Liver (tissue), 9 donors: Measurements from ENCODE around the gene CFAP57. TPM values are rescaled to one million over a fixed set of nuclear protein-coding genes. Genes with fewer than 3 reads are reported as not detected.

Source experiments
- DNase-seq: peaks from one replicate; pipeline ENCODE4 v3.0.0-alpha.2; 2017; ENCODE audit warnings: low spot score
- H3K27ac ChIP-seq, 2 donors: one replicate each; pipeline ENCODE4 v1.7.0; 2013; ENCODE audit warnings: inconsistent platforms in 2 of 2, low read length in 2 of 2, control low read depth in 1 of 2, low read depth in 1 of 2, mild to moderate bottlenecking in 1 of 2
- H3K27me3 ChIP-seq, 4 donors: one replicate each; pipeline versions ENCODE4 v1.6.1 to v1.7.0; 2013; ENCODE audit warnings: low read length in 3 of 4, inconsistent platforms in 1 of 4, mild to moderate bottlenecking in 1 of 4, moderate library complexity in 1 of 4; ENCODE audit not compliant: control insufficient read depth in 4 of 4, insufficient read depth in 4 of 4
- H3K36me3 ChIP-seq, 4 donors: one replicate each; pipeline versions ENCODE4 v1.6.1 to v1.7.0; 2013; ENCODE audit warnings: low read length in 3 of 4, mild to moderate bottlenecking in 3 of 4, low read depth in 1 of 4, moderate library complexity in 1 of 4; ENCODE audit not compliant: control insufficient read depth in 4 of 4, insufficient read depth in 3 of 4
- H3K4me1 ChIP-seq, 4 donors: one replicate each; pipeline versions ENCODE4 v1.6.1 to v1.7.0; 2013; ENCODE audit warnings: low read length in 3 of 4, mild to moderate bottlenecking in 3 of 4, moderate library complexity in 1 of 4; ENCODE audit not compliant: control insufficient read depth in 4 of 4, insufficient read depth in 4 of 4
- H3K4me3 ChIP-seq, 3 donors: one replicate each; pipeline versions ENCODE4 v1.6.1 to v1.7.0; 2013; ENCODE audit warnings: low read length in 3 of 3, control low read depth in 1 of 3, low read depth in 1 of 3, mild to moderate bottlenecking in 1 of 3
- H3K9ac ChIP-seq, 2 donors: one replicate each; pipeline ENCODE4 v1.7.0; 2013; ENCODE audit warnings: low read length in 2 of 2, mild to moderate bottlenecking in 2 of 2, moderate library complexity in 2 of 2, control low read depth in 1 of 2, low read depth in 1 of 2
- H3K9me3 ChIP-seq, 4 donors: one replicate each; pipeline versions ENCODE4 v1.6.1 to v1.7.0; 2013; ENCODE audit warnings: low read length in 3 of 4; ENCODE audit not compliant: control insufficient read depth in 4 of 4
- EGR1 ChIP-seq, 2 donors: IDR thresholded peaks; 2 replicates each; pipeline ENCODE4 v1.6.1; 2016 to 2018; ENCODE audit warnings: antibody characterized with exemption in 2 of 2, low read depth in 2 of 2
- FOXA1 ChIP-seq: IDR thresholded peaks from 2 replicates; pipeline ENCODE4 v1.6.1; 2016; ENCODE audit warnings: antibody characterized with exemption
- FOXA2 ChIP-seq: IDR thresholded peaks from 2 replicates; pipeline ENCODE4 v1.6.1; 2016; ENCODE audit warnings: antibody characterized with exemption
- GABPA ChIP-seq, 2 donors: IDR thresholded peaks in 1 of 2; conservative IDR thresholded peaks in 1 of 2; 2 replicates each; pipeline ENCODE4 v1.6.1; 2016; ENCODE audit warnings: antibody characterized with exemption in 2 of 2, mild to moderate bottlenecking in 1 of 2, moderate library complexity in 1 of 2
- HNF4A ChIP-seq, 2 donors: conservative IDR thresholded peaks; 2 replicates each; pipeline ENCODE4 v1.6.1; 2016; ENCODE audit warnings: antibody characterized with exemption in 2 of 2, mild to moderate bottlenecking in 2 of 2
- HNF4G ChIP-seq: IDR thresholded peaks from 2 replicates; pipeline ENCODE4 v1.6.1; 2016; ENCODE audit warnings: antibody characterized with exemption
- JUND ChIP-seq, 2 donors: IDR thresholded peaks; 2 replicates each; pipeline ENCODE4 v1.6.1; 2016; ENCODE audit warnings: antibody characterized with exemption in 2 of 2
- NR2F2 ChIP-seq: IDR thresholded peaks from 2 replicates; pipeline ENCODE4 v1.6.1; 2016; ENCODE audit warnings: antibody characterized with exemption
- RAD21 ChIP-seq, 2 donors: IDR thresholded peaks; 2 replicates each; pipeline ENCODE4 v1.6.1; 2016; ENCODE audit warnings: antibody characterized with exemption in 2 of 2, mild to moderate bottlenecking in 2 of 2
- RXRA ChIP-seq, 2 donors: IDR thresholded peaks; 2 replicates each; pipeline ENCODE4 v1.6.1; 2017 to 2018; ENCODE audit warnings: antibody characterized with exemption in 2 of 2, mild to moderate bottlenecking in 1 of 2
- SP1 ChIP-seq: IDR thresholded peaks from 2 replicates; pipeline ENCODE4 v1.6.1; 2018; ENCODE audit warnings: antibody characterized with exemption, mild to moderate bottlenecking
- TAF1 ChIP-seq: conservative IDR thresholded peaks from 2 replicates; pipeline ENCODE4 v1.6.1; 2016; ENCODE audit warnings: antibody characterized with exemption, mild to moderate bottlenecking
- YY1 ChIP-seq: IDR thresholded peaks from 2 replicates; pipeline ENCODE4 v1.6.1; 2016; ENCODE audit warnings: antibody characterized with exemption, mild to moderate bottlenecking
- polyA plus RNA-seq, 2 donors: library from polyadenylated mRNA; stranded (reverse) in 1 of 2; unstranded in 1 of 2; fragments of 200-250 nt in 1 of 2; fragments of >200 nt in 1 of 2; fragmentation: Nextera tagmentation in 1 of 2; extraction: Ambion mirVana in 1 of 2; gene quantifications; one replicate each; pipeline versions ENCODE4 v1.2.1 to v1.2.3, GENCODE V29; 2013 to 2015
- total RNA-seq, 2 donors: library from RNA; depleted of rRNA; stranded (reverse); fragments of >200 nt; gene quantifications; one replicate each; pipeline ENCODE4 v1.2.3, GENCODE V29; 2014
- TF ChIP-seq, protein P1 (sequence below): fragments of 150-350 bp; IDR thresholded peaks from 2 replicates; pipeline ENCODE4 v1.5.1; 2017; ENCODE audit warnings: improper control_type of control experiment, low read depth, low read length; ENCODE audit not compliant: missing input control
- TF ChIP-seq, protein P2 (sequence below): IDR thresholded peaks from 2 replicates; pipeline ENCODE4 v1.6.1; 2016; ENCODE audit warnings: antibody characterized with exemption
- TF ChIP-seq, protein P3 (sequence below): IDR thresholded peaks from 2 replicates; pipeline ENCODE4 v1.6.1; 2016; ENCODE audit warnings: antibody characterized with exemption
- TF ChIP-seq, protein P4 (sequence below): IDR thresholded peaks from 2 replicates; pipeline ENCODE4 v1.6.1; 2016; ENCODE audit warnings: antibody characterized with exemption
- TF ChIP-seq, protein P5 (sequence below): IDR thresholded peaks from 2 replicates; pipeline ENCODE4 v1.6.1; 2016; ENCODE audit warnings: antibody characterized with exemption, mild to moderate bottlenecking
- donor health status: healthy.
- donor health status: healthy.
- donor health status: healthy.
- donor health status: healthy.
- donor health status: healthy.

CFAP57 gene
- total and polyA plus RNA-seq, 4 donors = under 0.01 to 14.5 (median 0.10) TPM

DNA sequence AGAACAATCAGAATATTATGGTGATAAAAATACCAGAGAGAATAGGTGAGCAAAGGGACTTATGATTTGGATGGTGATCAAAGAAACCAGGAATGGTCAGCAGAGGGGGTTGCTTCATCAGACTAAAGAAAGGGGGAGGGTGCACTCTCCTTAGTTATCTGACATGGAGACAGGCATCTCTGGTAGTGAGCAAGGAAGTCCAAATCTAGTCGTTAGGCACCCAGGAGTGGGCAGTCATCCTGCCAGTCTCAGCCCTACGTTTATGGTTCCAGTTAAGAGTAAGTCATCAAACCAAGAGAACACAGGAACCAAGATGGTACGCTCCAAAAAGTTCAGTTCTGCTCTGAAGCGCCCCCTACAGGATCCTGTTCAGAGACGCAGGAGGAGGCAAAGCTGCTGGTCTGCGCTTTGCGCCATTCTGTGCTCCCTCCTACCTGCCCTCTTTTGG, 28.7 kb upstream of the CFAP57 start (continued):
- TF ChIP-seq, protein P1, sequence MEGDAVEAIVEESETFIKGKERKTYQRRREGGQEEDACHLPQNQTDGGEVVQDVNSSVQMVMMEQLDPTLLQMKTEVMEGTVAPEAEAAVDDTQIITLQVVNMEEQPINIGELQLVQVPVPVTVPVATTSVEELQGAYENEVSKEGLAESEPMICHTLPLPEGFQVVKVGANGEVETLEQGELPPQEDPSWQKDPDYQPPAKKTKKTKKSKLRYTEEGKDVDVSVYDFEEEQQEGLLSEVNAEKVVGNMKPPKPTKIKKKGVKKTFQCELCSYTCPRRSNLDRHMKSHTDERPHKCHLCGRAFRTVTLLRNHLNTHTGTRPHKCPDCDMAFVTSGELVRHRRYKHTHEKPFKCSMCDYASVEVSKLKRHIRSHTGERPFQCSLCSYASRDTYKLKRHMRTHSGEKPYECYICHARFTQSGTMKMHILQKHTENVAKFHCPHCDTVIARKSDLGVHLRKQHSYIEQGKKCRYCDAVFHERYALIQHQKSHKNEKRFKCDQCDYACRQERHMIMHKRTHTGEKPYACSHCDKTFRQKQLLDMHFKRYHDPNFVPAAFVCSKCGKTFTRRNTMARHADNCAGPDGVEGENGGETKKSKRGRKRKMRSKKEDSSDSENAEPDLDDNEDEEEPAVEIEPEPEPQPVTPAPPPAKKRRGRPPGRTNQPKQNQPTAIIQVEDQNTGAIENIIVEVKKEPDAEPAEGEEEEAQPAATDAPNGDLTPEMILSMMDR = no peak

DNA sequence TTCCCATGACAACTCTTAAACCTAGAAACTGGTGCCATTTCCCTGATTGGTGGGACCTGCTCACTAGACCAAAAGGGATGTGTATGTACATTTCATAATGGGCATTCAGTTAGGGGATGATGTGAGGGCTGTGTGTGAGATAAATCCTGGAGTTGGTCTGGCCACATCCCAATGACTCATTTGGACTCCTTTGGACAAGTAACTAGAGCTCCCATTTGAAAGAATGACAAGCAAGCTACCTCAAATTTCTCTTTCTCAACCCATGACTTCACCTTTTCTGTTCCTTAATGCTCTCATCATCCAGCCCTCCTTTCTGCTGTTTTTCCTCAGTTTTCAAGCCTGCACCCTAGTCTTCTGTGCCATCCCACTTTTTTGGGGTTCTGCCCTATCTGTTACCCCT, 27.9 kb upstream of the CFAP57 start:
- Histone ChIP-seq H3K36me3 (no peaks in the 10 kb centered on the region), H3K9me3 (no peaks in the 10 kb centered on the region), H3K4me3 (no peak overlapping the region), H3K27me3 (peaks cover 0 to 5% (median 0%) of the 10 kb centered on the region in 4 donors), H3K9ac (no peak overlapping the region), H3K27ac (no peak overlapping the region), H3K4me1 (peaks cover 3 to 7% (median 6%) of the 10 kb centered on the region in 4 donors)
- no peak for TF ChIP-seq GABPA (IDR thresholded peaks at IDR 0.05 in 1 of 2, conservative IDR thresholded peaks at IDR 0.05 in 1 of 2)
- TF ChIP-seq FOXA1 = no peak
- TF ChIP-seq, protein P2, sequence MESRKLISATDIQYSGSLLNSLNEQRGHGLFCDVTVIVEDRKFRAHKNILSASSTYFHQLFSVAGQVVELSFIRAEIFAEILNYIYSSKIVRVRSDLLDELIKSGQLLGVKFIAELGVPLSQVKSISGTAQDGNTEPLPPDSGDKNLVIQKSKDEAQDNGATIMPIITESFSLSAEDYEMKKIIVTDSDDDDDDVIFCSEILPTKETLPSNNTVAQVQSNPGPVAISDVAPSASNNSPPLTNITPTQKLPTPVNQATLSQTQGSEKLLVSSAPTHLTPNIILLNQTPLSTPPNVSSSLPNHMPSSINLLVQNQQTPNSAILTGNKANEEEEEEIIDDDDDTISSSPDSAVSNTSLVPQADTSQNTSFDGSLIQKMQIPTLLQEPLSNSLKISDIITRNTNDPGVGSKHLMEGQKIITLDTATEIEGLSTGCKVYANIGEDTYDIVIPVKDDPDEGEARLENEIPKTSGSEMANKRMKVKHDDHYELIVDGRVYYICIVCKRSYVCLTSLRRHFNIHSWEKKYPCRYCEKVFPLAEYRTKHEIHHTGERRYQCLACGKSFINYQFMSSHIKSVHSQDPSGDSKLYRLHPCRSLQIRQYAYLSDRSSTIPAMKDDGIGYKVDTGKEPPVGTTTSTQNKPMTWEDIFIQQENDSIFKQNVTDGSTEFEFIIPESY = no peak
- TF ChIP-seq, protein P3, sequence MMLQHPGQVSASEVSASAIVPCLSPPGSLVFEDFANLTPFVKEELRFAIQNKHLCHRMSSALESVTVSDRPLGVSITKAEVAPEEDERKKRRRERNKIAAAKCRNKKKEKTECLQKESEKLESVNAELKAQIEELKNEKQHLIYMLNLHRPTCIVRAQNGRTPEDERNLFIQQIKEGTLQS = no peak
- no peak for TF ChIP-seq RXRA (IDR thresholded peaks at IDR 0.05)
- no peak for TF ChIP-seq TAF1
- no peak for TF ChIP-seq NR2F2
- TF ChIP-seq SP1 = no peak
- no peak for TF ChIP-seq YY1
- TF ChIP-seq, protein P4, sequence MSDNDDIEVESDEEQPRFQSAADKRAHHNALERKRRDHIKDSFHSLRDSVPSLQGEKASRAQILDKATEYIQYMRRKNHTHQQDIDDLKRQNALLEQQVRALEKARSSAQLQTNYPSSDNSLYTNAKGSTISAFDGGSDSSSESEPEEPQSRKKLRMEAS = no peak
- no peak for TF ChIP-seq HNF4A (conservative IDR thresholded peaks at IDR 0.05)
- TF ChIP-seq, protein P5, sequence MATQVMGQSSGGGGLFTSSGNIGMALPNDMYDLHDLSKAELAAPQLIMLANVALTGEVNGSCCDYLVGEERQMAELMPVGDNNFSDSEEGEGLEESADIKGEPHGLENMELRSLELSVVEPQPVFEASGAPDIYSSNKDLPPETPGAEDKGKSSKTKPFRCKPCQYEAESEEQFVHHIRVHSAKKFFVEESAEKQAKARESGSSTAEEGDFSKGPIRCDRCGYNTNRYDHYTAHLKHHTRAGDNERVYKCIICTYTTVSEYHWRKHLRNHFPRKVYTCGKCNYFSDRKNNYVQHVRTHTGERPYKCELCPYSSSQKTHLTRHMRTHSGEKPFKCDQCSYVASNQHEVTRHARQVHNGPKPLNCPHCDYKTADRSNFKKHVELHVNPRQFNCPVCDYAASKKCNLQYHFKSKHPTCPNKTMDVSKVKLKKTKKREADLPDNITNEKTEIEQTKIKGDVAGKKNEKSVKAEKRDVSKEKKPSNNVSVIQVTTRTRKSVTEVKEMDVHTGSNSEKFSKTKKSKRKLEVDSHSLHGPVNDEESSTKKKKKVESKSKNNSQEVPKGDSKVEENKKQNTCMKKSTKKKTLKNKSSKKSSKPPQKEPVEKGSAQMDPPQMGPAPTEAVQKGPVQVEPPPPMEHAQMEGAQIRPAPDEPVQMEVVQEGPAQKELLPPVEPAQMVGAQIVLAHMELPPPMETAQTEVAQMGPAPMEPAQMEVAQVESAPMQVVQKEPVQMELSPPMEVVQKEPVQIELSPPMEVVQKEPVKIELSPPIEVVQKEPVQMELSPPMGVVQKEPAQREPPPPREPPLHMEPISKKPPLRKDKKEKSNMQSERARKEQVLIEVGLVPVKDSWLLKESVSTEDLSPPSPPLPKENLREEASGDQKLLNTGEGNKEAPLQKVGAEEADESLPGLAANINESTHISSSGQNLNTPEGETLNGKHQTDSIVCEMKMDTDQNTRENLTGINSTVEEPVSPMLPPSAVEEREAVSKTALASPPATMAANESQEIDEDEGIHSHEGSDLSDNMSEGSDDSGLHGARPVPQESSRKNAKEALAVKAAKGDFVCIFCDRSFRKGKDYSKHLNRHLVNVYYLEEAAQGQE = no peak
- no peak for TF ChIP-seq HNF4G
- TF ChIP-seq JUND (IDR thresholded peaks at IDR 0.05) = no peak
- TF ChIP-seq EGR1 (IDR thresholded peaks at IDR 0.05; ENCODE audit: low read depth in 2 of 2) = no peak
- no peak for TF ChIP-seq RAD21 (IDR thresholded peaks at IDR 0.05)
- TF ChIP-seq FOXA2 = no peak
- TF ChIP-seq, protein P1 = no peak
- DNase-seq = no peak
